ENCODE measurements around the gene NFIA. TPM values are rescaled to one million over a fixed set of nuclear protein-coding genes. Genes with fewer than 3 reads are reported as not detected.
"Not testable (repeated sequence)": the region's sequence is repeated elsewhere in the genome, so short reads cannot be mapped to it uniquely, and the experiment has no call there.

NFIA gene
- total and polyA plus RNA-seq, 8 donors = 9.6 to 108 (median 37.2) TPM

DNA sequence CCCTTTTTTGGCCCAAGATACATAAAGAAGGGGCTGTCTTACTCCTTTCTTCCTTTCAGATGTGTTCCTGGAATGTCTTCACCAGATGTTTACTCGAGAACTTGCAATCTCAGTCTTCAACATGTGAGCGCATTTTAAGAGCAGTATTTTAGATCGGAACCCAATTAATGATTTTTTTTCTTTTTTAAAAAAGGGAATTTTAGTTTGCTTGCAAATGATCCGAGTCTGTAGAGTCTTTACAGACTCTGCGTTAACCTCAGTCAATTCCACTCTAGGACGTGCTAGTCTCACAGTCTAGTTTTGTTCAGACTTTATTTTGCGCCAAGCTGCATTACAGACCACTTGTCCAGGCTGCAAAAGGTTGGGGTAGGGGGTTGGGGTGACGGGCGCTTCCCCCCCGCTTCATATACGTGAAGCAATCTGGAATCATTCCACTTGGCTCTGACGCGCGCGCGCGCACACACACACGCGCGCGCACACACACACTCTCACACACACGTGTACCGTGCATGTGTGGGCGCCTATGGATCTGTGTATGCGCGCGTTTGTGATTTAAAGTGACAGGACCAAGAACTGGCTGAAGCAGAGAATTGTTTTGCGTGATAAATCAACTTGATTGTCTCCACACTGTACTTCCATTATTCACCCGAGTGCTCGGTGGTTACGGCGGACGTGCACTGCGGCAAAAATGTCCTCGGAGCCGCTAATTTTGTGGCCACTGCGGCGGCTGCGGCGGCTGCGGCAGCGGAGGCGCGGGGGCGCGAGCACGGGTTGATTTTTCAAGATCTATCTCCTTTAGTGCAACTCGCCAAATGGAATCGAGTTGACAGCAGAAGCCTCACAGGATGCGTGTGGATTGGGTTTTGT, 25.6 kb upstream of the NFIA start:
- WGBS, 5 donors = 2 to 3% (median 2%) methylated on average over 48 to 50 of the region's 50 CpGs

DNA sequence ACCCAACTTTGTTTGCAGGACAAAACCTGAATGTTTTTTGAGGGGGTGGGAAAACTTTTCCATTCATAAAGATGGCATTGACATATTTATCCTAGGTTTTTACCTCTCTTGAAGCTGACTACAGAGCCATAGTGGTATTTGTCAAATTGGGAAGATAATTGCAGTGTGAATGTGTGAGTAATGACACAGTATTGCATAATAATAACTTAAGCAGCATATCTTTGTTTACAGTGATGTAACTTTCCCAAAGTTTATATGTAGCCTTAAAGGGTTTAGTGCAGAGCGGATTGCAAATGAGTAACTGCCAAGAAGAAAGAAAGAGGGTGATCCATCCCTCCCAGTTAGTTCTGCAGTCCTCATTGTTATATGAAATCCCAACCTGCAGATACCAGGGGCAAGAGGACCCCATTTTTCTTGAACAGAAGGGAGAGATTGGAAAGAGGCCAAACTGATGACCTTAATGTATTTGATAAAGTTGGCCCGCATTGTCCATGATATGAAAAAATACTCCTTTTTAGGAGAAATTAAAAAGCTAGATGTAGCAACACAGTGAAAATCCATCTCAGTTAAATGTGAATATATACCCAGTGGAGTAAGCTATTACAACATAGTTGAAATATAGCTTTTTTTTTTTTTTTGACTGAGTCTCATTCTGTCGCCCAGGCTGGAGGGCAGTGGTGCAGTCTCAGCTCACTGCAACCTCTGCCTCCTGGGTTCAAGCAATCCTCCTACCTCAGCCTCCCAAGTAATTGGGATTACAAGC, 23.7 kb upstream of the NFIA start:
- H3K36me3 ChIP-seq = no peaks in the 10 kb centered on the region
- peaks cover 23 to 46% (median 36%) of the 10 kb centered on the region in 4 donors for H3K4me1 ChIP-seq
- H3K27me3 ChIP-seq = peaks cover 0 to 10% (median 0%) of the 10 kb centered on the region in 3 donors
- intact Hi-C loops (cut with DNase I; ENCODE audit: low total_unique reads) = no loop called here
- no peaks in the 10 kb centered on the region for H3K9me3 ChIP-seq
- H3K27ac ChIP-seq = peak overlapping the region in 2 of 5 donors; percentile 93 to 94
- TF ChIP-seq POLR2A (IDR thresholded peaks at IDR 0.05) = no peak
- TF ChIP-seq POLR2AphosphoS5 (IDR thresholded peaks at IDR 0.05) = peak in 2 of 3 donors; percentile 39 to 42
- WGBS, 5 donors = 83 to 97% (median 87%) methylated on average over 3 of the region's 3 CpGs
- peak in 1 of 2 donors; percentile 20 for DNase-seq
- H3K4me3 ChIP-seq = no peak overlapping the region

More for the DNA sequence above, 25.6 kb upstream of the NFIA start:
- Histone ChIP-seq H3K4me1 (peaks cover 27 to 64% (median 51%) of the 10 kb centered on the region in 4 donors), H3K4me3 (peak overlapping the region; percentile 62 to 66 (median 64)), H3K27ac (peak overlapping the region; percentile 78 to 95 (median 93)), H3K36me3 (no peaks in the 10 kb centered on the region), H3K27me3 (peaks cover 0 to 15% (median 0%) of the 10 kb centered on the region in 3 donors), H3K9me3 (no peaks in the 10 kb centered on the region)
- intact Hi-C loops (cut with DNase I; ENCODE audit: low total_unique reads) = no loop called here
- TF ChIP-seq, protein P1, sequence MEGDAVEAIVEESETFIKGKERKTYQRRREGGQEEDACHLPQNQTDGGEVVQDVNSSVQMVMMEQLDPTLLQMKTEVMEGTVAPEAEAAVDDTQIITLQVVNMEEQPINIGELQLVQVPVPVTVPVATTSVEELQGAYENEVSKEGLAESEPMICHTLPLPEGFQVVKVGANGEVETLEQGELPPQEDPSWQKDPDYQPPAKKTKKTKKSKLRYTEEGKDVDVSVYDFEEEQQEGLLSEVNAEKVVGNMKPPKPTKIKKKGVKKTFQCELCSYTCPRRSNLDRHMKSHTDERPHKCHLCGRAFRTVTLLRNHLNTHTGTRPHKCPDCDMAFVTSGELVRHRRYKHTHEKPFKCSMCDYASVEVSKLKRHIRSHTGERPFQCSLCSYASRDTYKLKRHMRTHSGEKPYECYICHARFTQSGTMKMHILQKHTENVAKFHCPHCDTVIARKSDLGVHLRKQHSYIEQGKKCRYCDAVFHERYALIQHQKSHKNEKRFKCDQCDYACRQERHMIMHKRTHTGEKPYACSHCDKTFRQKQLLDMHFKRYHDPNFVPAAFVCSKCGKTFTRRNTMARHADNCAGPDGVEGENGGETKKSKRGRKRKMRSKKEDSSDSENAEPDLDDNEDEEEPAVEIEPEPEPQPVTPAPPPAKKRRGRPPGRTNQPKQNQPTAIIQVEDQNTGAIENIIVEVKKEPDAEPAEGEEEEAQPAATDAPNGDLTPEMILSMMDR (IDR thresholded peaks at IDR 0.05) = no peak
- peak; percentile 1 to 46 (median 18) for TF ChIP-seq POLR2AphosphoS5 (IDR thresholded peaks at IDR 0.05)
- DNase-seq = peak; percentile 74 to 91

DNA sequence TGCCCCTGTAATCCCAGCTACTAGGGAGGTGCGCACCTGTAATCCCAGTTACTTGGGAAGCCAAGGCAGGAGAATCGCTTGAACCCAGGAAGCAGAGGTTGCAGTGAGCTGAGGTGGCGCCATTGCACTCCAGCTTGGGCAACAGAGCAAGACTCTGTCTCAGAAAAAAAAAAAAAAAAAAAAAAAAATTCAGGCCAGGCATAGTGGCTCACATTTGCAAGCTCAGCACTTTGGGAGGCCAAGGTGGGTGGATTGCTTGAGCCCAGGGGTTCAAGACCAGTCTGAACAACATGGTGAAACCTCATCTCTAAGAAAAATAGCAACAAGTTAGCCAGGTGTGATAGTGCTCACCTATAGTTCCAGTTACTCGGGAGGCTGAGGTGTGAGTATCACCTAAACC, 20.8 kb upstream of the NFIA start:
- 91 to 96% (median 92%) methylated on average over 4 of the region's 4 CpGs for WGBS, 5 donors
- H3K4me3 ChIP-seq; H3K27ac ChIP-seq; DNase-seq; H3K36me3 ChIP-seq; H3K9me3 ChIP-seq; H3K27me3 ChIP-seq; intact Hi-C loops (cut with DNase I; ENCODE audit: low total_unique reads): not testable (repeated sequence)
- H3K4me1 ChIP-seq = peaks cover 6 to 16% (median 11%) of the 10 kb centered on the region in 4 donors

DNA sequence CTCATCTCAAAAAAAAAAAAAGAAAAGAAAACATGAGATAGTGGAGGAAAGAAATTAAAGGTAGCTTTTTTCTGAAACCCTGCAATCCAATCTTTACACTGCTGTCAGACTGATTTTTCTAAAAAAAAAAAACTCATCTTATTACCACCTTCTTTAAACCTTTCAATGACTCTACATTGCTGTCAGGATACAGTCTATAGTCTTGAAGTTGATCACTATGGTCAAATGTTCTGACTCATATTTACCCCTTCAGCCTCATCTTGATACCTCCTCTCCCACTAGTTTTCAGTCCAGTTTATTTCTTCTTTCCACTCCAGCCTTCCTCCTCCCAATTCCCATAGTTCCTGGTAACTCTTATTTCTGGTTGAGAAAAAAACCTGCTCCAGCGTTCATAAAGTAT, 17.7 kb upstream of the NFIA start:
- TF ChIP-seq POLR2A (IDR thresholded peaks at IDR 0.05) = no peak
- no peak for DNase-seq
- Histone ChIP-seq H3K36me3 (no peaks in the 10 kb centered on the region), H3K27me3 (no peaks in the 10 kb centered on the region), H3K9me3 (no peaks in the 10 kb centered on the region), H3K27ac (no peak overlapping the region), H3K4me1 (no peaks in the 10 kb centered on the region), H3K4me3 (no peak overlapping the region)
- WGBS, 5 donors = 83 to 95% (median 89%) methylated on average over 1 of the region's 1 CpG
- intact Hi-C loops (cut with DNase I; ENCODE audit: low total_unique reads) = no loop called here

DNA sequence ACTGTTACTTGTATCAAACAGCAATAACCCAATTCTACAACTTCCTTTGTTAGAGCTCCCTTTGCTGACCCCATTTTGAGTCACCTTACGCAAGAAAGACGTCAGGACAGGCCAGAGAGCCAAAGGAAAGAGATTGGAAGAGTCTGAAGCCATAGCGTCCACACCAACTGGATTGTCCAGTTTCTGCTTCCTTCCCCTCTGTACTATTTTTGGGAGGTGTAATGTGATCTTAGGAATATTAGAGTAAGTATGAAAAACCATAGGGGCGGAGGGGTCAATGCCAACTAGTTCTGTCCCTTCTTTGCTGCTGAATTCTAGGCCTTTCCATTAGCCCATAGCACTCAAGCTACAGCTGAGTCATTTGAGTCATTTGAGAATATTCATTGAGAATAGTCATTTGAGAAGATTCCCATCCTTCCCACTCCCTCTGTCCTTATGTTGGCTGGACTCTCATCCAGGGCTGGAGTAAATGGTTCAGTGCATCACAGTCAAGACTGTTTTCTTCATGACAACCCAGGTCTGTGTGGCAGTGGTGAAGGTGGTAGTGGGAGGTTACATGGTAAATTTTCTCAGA, 14.8 kb upstream of the NFIA start:
- no peaks in the 10 kb centered on the region for H3K36me3 ChIP-seq
- DNase-seq = no peak
- no peak overlapping the region for H3K4me3 ChIP-seq
- no peaks in the 10 kb centered on the region for H3K4me1 ChIP-seq
- H3K9me3 ChIP-seq = no peaks in the 10 kb centered on the region
- TF ChIP-seq POLR2AphosphoS5 (IDR thresholded peaks at IDR 0.05) (no peak), POLR2A (IDR thresholded peaks at IDR 0.05) (no peak)
- 74 to 89% (median 83%) methylated on average over 4 of the region's 4 CpGs for WGBS, 5 donors
- no peak overlapping the region for H3K27ac ChIP-seq
- intact Hi-C loops (cut with DNase I; ENCODE audit: low total_unique reads) = no loop called here
- H3K27me3 ChIP-seq = no peaks in the 10 kb centered on the region

DNA sequence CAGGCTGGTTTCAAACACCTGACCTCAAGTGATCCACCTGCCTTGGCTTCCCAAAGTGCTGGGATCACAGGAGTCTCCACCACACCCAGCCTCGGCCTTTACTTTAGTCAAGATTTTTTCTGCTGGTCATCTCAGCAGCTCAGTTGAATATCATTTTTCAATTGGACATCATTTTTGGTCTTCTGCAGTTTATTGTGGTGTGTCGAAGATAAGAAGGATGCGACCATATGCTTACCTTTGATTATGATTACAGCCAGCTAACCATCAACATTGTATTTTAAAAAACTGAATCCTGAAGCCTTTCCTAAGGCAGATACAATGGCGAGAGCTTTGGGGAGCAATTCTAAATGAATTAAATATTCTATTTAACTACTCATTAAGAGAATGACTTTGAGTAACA, 12.3 kb upstream of the NFIA start:
- H3K4me3 ChIP-seq = no peak overlapping the region
- WGBS, 5 donors = 95 to 98% (median 96%) methylated on average over 4 of the region's 4 CpGs
- H3K27ac ChIP-seq = no peak overlapping the region

More for the DNA sequence above, 12.3 kb upstream of the NFIA start:
- Histone ChIP-seq H3K4me1 (no peaks in the 10 kb centered on the region), H3K36me3 (no peaks in the 10 kb centered on the region), H3K9me3 (no peaks in the 10 kb centered on the region), H3K27me3 (no peaks in the 10 kb centered on the region)
- DNase-seq = no peak
- TF ChIP-seq POLR2A (IDR thresholded peaks at IDR 0.05) = no peak
- TF ChIP-seq, protein P1 (IDR thresholded peaks at IDR 0.05) = no peak
- TF ChIP-seq POLR2AphosphoS5 (IDR thresholded peaks at IDR 0.05) = no peak
- TF ChIP-seq EP300 (IDR thresholded peaks at IDR 0.05) = no peak
- intact Hi-C loops (cut with DNase I; ENCODE audit: low total_unique reads) = loop anchor here (10.0 kb wide), 1 partner anchor 125 kb away; no protein-coding TSS in a partner anchor
